Measurements from ENCODE around the gene ARHGEF5.
"Not testable (repeated sequence)": the region's sequence is repeated elsewhere in the genome, so short reads cannot be mapped to it uniquely, and the experiment has no call there.

Gene ARHGEF5

DNA sequence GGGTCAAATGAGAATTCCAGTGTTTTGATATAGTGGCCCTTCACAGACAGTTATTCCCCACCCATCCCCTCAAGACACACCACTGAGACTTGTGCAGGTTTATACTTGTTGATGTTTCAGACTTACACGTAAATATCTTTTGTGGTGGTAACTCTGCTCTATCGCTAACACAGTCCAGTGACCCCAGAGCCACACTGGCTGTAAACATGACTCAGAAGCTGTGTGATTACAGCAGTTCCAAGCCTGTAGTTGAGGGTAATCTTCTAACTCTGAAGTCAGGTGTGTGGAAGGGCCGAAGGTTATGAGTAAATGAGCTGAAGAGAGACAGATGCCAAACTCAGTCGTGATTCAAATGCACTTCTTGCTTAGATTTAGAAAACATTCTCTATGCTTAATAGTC, 28.9 kb downstream of the ARHGEF5 start:
- no peak for DNase-seq (ENCODE audit: low spot score)

DNA sequence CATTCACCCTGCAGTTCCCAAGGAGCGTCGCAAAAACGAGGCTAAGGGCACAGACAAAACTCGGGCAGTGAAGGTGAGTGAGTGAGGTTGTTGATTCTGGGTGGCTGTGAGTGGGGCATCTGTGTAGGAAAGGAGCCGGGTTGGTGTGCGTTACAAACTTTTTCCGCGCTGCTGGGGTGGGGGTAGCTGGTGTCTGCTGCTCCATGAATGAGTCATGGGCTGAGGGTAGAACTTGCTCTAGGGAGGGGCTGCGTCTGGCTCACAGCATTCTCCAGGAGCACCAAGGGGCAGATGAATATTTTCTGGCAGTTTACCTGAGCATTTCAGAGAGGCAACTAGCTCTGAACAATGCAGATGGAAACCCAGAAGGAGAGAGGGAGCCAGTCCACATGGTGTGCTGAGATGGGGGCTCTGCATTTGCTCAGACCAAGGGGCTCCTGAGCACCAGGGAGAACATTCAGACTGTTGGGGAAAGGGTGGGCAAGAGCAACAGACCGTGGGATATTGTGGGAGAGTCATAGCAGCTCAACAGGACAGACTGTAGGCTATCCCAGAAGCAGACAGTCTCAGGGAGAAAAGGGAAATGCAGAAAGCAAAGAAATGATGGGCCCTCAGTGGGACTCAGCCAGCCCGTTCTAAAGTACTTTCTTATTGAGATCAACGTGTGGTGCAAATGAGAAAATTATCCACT, 29.5 kb downstream of the ARHGEF5 start:
- no peak for DNase-seq (ENCODE audit: low spot score)

DNA sequence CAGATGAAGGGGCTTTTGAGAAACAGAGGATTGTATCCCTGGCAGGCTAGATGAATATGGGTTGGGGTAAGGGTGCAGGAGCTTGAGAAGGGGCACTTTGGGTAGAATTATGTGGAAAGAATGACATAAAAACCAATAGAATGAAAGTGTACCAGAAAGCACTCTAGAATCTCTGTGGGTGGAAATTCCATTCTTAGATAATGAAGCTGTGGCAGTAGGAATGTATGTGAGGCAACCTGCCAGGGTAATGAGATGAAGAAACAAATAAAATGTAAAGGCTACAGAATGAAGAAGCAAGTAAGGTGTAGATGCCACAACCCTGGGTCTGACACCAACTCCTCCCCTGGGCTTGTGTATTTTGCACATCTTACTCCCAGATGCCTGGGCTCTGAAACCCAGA, 31.5 kb downstream of the ARHGEF5 start:
- DNase-seq (ENCODE audit: low spot score): no peak

DNA sequence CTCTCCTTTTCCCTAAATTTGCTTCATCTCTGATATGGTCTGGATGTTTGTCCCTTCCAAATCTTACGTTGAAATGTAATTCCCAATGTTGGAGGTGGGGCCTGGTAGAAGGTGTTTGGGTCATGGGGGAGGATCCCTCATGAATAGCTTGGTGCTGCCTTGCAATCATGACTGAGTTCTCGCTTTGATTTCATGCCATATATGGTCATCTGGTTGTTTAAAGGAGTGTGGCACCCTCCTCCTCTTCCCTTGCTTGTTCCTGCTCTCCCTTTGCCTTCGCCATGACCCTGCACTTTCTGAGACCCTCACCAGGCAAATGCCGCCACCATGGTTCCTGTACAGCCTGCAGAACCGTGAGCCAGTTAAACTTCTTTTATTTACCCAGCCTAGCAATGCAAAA, 33.7 kb downstream of the ARHGEF5 start:
- DNase-seq (ENCODE audit: low spot score): no peak

DNA sequence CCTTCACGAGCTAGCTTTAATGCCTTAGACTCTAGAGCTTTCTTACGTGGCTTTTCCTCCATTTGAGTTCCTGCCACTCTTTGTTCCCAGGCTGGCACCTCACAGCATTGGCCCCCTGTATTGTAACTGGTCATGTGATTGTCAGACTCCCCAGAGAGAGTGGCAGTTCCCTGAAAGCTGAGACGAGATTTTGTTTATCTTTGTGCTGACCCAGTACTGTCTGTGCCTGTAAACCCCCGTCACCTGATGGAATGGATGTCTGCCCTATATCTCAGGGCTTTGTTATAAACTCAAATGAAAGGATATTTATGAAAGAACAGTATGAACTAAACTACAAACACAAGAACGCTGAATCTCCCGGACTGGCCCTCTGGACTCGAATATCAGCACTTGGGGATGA, 35.3 kb downstream of the ARHGEF5 start:
- DNase-seq (ENCODE audit: low spot score): no peak

DNA sequence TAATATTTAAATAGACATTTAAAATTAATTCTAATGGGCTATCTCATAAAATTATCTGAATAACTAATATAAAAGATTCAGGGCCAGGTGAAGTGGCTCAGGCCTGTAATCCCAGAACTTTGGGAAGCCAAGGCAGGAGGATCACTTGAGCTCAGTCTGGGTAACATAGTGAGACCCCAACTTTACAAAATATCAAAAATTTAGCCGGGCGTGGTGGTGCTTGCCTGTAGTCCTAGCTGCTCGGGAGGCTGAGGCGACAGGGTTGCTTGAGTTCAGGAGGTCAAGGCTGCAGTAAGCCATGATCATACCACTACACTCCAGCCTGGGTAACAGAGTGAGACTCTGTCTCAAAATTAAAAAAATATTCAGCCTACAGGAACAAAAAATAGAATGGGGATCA, 35.8 kb downstream of the ARHGEF5 start:
- no peak for DNase-seq (ENCODE audit: low spot score)

DNA sequence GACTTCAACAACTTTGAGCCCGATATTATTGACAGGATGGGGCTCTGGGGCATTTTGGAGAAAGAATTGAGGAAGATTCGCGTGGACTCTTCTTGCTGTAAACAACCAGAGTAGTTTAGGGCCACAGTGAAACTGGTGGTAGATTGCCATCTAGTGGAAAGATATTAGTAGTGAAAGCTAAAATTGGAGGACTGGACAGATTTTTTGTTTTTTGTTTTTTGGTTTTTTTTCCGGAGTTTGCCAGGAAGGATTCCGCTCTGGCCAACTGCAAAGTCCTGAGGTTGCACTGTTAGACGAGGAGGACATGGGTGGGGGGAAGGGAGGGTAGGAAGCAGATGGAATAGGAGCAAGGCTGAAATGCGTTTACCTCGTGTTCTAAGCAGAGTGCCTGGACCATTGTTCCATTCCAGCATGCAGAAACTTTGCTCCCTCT, 36.6 kb downstream of the ARHGEF5 start:
- peak; percentile 60 for DNase-seq (ENCODE audit: low spot score)

DNA sequence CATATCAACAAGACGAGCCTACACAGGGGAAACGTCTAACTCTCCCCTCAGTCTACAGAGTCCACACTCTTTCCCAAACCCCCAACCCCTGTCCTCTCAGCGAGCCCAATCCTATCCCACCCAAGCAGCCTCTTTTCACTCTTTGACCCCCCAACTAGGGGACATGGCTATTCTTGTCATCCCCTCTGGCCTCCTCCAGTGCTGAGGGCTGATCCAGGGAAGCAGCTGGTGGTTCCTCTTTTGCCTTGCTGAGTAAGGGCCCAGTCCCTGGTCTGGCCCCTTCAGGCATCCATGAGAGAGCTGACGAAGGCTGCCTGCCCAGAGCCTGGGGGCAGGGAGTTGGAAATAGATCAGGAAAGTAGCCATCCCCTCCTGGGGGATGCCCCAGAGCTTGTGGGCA, 41.9 kb downstream of the ARHGEF5 start:
- no peak for DNase-seq (ENCODE audit: low spot score)

DNA sequence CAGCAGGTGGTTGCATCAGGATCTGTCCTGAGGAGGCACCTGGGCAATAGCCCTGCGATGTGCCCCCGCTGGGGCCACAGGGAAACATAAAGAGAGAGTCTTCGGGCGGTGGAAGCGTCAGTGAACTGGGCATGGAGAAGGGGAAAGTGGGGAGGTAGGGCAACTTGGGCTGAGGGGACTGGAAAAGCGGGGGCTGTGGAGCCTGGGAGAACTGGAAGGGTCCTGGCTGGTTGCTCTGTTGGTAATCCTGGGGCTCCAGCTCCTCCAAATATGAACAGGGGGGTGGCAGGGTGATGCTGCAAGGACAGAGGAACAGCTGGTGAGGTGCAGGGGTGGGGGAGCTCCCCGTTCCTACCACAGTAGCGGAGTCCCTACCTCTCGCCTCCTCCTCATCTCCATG, 43.1 kb downstream of the ARHGEF5 start:
- DNase-seq (ENCODE audit: low spot score): no peak

DNA sequence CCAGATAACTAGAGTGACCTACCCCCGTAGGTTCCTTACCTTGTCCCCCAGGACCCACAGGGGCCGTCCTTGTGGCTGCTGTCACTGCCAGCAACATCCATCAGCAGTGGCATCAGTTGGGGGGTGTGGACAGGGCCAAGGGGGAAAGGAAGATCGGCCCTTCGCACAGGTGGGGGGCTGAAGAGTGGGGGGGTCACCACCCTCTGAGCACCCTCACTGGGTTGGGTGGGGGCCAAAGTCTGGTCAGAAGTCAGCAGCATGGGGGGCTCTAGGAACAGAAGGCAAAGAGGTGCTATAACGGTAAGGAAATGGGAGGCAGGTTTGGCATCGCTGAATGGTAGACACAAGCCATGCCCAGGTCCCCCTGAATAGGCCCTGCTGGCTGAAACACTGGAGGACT, 43.7 kb downstream of the ARHGEF5 start:
- no peak for DNase-seq (ENCODE audit: low spot score)

DNA sequence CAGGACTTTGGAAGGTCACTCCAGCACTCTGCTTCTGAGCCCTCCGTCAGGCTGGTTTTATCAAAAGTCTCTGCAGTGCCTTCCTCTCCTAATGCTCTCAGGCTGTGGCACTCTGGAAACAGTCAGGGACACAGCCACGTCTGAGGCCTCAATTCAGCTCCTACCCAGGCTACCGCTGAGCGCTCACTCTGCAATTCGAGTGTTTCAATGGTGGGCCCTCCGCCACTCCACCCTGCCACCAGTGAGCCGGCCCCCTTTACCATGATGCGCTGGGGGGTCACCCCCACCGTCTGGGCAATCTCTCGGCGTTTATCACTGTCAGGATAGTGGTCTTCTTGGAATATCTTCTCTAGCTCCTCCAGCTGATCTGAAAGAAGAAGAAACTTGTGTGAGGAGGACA, 44.7 kb downstream of the ARHGEF5 start:
- DNase-seq (ENCODE audit: low spot score): no peak

DNA sequence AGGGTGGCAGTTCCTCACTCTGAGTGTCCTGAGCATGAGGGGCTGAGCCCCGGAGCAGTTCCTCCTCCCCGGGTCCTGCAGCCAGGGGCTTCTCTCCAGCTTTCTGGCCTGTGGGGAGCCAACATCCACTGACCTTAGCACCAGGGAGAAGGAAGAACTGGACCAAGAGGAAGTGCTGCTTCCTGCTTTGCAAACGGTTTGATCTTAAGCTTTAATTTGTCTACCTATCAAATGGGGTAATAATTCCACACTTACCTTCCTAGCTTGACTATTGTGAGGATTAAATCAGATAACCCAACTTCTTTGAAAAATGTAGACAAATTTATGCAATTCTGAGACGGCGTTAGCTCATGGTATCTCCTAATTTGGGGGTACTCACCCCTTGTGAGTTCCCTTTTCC, 46.3 kb downstream of the ARHGEF5 start:
- DNase-seq (ENCODE audit: low spot score): no peak

DNA sequence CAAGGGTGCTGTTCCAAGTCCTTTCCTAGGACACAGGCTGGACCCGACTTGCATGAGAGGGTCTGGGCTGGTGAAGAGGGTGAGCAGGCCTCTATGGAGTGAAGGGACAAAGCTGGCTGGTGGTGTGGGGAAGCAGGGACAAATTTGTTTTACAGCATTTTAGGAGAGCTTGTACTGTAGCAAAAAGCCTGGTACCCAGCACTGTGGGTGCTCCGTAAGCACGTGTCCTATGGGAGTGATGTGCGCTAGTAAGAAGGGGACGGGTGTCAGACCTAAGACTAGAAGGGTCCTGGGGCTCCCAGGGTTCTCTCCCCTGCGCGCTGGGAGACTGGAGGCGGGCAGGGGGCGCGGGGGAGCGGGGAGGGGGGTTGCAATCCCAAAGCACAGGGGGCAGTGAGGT, 47.9 kb downstream of the ARHGEF5 start:
- no peak for DNase-seq (ENCODE audit: low spot score)

DNA sequence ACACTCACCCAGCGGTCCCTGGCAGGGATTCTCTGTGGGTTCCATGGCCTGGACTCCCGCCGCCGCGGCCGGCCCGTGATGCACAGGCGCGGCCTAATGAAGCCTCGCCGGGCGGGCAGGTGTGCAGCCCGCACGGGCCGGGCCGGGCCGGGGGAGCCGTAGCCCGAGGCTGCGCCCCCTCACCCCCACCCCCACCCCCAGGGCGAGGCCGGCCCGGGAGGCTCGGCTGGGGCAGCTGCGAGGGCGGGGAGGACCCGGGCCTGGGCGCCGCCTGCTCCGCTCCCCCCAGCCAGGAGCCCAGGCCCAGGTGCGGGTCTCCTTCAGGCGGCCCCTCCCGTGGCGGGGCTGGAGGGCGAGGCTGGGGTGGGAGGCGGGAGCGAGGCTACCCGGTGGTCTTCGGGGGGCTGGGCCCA, 48.5 kb downstream of the ARHGEF5 start, which contains the start of gene NOBOX:
TSS of gene NOBOX (minus strand) at position 45 of the 413 bp plus-strand sequence.
- no peak for DNase-seq (ENCODE audit: low spot score)

DNA sequence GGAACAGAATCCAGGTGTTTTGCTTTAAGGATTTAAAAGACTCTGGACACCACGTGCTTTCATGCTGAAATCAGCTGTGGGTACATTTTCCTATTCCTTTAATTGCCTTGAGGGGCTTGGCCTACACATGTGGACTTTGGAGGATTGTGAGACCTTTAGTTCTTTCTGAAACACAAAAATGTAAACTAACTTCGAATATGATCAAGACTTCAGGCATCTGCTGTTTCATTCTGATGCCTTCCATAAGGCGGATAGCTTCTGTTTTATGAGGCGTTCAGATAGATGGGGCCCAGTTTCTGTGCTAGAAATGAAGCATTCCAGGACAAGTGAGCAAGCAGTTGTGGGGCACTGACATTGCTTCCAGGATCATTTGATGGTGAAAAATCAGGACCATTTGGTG, 49.7 kb downstream of the ARHGEF5 start:
- DNase-seq (ENCODE audit: low spot score): no peak

DNA sequence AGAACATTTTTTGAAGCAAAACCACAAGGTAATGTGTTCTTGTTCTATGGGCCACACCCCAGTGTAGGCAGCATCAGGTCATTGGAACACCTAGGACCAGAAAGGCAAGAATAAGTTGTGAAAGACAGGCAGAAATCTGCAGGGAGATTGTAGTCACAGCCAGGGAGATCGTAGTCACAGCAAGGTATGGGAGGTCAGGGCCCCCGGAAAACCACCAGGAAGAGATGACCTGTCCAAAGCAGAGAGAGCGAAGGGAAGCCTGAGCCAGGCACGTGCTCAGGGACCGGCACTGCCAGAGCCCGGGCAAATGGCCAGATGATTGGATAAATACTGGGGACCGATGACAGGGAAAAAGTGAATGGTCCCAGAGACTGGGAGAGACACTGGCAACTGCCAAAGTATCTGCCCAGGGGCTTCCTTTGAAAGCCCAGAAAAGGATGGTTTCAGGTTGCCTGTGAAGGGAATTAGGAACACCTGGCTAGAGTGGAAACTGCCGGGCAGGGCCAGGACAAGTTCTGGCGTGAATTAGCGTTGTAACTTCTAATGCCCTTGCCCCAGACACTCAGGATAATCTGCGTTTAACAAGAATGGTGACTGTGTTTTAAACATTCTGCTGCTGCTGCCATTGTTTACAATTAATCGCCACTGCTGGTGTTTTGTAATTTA, 52.2 kb downstream of the ARHGEF5 start:
- no peak for DNase-seq (ENCODE audit: low spot score)

DNA sequence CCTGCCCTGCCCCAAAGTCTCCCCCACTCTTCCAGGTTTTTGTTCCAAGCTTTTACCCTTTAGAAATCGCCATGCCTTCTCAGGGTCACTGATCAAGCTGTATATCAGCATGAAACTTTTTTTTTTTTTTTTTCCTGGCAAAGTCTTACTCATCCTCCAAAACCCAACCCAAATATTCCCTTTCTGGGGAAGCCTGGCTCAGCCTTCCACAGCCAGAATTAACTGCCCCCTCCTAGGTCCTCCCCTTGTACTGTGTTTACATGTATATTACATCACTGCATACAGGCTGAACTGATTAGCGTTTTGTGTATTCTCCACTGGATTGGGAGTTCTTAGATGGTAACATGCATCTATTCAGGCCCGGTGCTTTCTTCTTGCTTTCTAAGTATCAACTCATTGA, 52.9 kb downstream of the ARHGEF5 start:
- DNase-seq (ENCODE audit: low spot score): no peak

DNA sequence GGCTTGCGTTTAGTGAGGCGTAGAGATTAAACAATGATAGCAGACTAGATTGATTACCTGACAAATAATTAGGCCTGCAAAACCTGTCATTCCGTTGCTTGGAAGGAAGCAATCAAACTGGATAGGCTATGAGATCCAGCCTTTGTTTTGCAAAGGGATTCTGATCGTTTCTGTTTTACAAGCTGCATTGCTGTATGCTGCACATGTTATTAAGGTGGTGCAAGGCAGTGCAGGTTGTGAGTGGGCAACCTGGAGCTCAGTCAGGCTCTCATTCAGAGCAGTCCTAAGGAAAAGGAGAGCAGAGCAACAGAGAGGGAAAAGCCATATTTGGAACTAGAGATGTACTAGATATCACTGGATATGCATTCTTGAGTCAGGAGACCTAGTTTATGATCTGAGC, 55.2 kb downstream of the ARHGEF5 start:
- no peak for DNase-seq (ENCODE audit: low spot score)

DNA sequence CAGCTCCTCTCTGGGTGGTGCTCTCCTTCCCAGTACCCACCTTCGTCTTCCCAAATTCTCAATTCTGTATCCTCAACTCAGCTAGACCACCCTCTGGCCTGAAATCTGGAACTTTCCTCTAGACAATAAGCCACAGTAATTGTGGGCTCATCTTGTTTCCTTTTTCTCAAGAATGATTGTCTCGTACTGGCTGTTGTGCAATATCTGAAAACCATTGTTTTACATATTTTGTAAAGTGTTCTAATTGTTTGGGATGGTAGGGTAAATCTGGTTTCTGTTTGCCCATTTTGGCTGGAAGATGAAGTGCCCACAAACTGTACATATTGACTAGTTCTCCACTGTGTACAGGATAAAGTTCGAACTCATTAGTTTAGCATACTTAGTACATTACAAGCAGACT, 59.6 kb downstream of the ARHGEF5 start:
- DNase-seq (ENCODE audit: low spot score): no peak

DNA sequence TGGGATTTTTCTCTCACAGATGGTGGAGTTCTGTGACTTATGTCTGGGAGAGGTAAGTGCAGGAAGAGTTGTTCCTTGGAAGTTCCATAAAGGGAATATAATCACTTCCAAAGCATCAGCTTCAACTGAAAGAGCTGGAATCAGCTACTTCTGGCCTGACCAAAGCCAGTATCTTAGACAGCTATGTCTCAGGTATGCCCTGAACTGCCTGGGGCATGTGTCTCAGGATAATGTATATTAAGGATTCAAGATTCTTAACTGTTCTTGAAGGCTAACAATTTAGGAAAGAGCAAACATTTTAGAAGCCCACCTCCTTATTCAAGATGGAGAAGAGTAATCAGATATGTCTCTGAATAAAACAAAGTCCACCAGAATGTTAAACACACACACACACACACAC, 60.7 kb downstream of the ARHGEF5 start:
- no peak for DNase-seq (ENCODE audit: low spot score)

DNA sequence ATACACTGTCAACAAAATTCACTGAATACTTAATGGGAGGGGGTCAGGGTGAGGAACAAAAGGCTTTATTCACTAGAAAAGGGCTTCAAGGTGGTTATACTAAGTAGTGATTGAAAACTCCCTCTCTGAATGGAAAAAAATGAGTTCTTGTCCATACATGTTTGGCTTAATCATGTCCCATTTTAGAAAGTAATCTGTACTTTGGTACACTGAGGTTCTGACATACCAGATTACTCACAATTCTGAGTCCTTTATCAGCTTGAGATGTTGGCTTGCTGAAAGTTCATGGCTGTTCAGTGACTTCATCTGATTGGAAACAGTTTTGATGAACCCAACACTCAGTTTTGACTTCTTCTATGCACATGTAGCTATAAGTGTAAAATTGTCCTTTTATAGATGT, 61.1 kb downstream of the ARHGEF5 start:
- no peak for DNase-seq (ENCODE audit: low spot score)

DNA sequence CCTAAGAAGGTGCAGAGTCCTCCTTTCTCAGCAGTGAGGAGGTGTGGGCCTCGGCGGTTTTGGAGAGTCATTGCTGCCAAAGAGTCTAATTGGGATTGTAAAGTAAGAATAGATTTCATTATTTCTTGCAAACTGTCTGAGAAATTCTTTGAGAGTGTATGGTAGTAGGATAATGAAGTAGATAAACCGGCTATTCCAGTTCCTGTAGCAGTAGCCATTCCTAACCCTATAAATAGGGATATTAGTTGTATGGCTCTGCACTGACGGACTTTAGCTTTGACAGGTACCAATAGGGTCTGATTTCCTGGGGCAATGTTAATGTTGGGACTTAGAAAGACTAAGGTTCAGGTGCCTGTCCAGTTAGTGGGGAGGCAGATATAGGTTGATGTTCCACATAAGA, 63.7 kb downstream of the ARHGEF5 start:
- DNase-seq (ENCODE audit: low spot score): not testable (repeated sequence)

DNA sequence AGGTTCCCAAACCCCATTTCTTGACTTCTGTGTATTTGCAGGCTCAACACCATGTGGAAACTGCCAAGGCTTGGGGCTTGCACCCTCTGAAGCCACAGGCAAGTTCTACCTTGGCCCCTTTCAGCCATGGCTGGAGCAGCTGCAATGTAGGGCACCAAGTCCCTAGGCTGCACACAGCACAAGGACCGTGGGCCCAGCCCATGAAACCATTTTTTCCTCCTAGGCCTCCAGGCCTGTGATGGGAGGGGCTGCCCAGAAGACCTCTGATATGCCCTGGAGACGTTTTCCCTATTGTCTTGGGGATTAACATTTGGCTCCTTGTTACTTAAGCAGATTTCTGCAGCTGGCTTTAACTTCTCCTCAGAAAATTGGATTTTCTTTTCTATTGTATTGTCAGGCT, 72.3 kb downstream of the ARHGEF5 start:
- not testable (repeated sequence) for DNase-seq (ENCODE audit: low spot score)

DNA sequence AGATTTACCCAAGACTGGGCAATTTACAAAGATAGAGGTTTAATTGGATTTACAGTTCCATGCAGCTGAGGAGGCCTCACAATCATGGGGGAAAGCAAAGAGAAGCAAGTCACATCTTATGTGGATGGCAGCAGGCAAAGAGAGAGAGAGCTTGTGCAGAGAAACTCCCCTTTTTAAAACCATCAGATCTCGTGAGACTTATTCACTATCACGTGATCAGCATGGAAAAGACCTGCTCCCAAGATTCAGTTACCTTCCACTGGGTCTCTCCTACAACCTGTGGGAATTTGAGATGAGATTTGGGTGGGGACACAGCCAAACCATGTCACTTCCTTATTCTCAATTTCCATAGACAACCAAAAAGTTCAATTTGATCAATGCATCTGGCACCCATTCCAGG, 73.2 kb downstream of the ARHGEF5 start:
- no peak for DNase-seq (ENCODE audit: low spot score)

Data from CD4-positive, alpha-beta T cell treated with Interleukin-15 for 4 hours (primary cell).